ENCODE measurements around the gene FERMT1.

The FERMT1 gene

DNA sequence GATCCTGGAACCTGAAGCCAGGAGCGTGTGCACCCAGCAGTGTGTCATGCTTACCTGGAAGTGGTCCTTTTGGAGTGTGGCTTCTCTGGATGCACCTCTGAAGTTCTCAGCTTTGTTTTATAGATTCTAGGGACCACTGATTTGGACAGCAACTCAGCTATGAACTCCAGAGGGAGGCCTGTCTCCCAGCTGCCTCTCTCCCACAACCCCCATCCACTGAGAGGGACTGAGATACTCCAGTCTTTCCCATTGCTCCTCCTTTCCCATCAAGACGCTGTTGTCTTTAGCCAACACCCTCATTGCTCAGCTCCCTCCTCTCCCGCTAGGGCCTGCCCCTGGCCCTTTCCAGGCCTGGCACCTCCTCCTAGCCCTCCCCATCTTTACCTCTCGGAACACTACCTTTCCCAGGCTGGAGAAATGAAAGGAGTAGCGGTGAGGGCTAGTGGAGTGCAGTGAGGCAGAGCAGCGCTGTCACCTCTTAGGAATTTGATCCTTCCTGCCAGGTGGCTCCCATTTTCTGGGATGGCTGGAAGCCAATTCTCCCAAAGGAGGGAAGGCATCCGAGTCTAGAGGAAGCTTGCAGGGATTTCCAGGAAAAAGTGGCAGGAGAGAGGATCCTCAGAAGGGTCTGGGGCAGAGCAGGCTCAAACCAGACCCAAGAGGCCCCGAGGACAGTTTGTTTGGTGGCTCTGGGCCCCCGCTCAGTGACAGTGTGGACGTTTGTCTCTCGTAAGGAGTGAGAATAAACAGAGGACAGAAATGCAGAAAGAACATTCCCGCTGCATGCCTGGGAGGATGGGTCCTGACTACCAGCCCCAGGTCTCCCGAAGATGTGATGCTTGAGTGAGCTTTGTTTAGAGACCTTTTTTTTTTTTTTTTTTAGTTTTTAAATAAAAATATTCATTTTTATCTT, 68.8 kb downstream of the FERMT1 start, which contains the start of gene LRRN4:
TSS of gene LRRN4 (minus strand) at position 285 of the 913 bp plus-strand sequence. CDS start 1,261 bp downstream, outside the sequence.
- TF ChIP-seq, protein P1, sequence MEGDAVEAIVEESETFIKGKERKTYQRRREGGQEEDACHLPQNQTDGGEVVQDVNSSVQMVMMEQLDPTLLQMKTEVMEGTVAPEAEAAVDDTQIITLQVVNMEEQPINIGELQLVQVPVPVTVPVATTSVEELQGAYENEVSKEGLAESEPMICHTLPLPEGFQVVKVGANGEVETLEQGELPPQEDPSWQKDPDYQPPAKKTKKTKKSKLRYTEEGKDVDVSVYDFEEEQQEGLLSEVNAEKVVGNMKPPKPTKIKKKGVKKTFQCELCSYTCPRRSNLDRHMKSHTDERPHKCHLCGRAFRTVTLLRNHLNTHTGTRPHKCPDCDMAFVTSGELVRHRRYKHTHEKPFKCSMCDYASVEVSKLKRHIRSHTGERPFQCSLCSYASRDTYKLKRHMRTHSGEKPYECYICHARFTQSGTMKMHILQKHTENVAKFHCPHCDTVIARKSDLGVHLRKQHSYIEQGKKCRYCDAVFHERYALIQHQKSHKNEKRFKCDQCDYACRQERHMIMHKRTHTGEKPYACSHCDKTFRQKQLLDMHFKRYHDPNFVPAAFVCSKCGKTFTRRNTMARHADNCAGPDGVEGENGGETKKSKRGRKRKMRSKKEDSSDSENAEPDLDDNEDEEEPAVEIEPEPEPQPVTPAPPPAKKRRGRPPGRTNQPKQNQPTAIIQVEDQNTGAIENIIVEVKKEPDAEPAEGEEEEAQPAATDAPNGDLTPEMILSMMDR (IDR thresholded peaks at IDR 0.05; ENCODE audit: low read length, missing control alignments), result no peak
- no peak within 1 kb of the TSS for H3K4me3 ChIP-seq (replicated peaks; ENCODE audit: low read depth, low read length)
- peak; percentile 40 for DNase-seq (ENCODE audit: low read depth)

DNA sequence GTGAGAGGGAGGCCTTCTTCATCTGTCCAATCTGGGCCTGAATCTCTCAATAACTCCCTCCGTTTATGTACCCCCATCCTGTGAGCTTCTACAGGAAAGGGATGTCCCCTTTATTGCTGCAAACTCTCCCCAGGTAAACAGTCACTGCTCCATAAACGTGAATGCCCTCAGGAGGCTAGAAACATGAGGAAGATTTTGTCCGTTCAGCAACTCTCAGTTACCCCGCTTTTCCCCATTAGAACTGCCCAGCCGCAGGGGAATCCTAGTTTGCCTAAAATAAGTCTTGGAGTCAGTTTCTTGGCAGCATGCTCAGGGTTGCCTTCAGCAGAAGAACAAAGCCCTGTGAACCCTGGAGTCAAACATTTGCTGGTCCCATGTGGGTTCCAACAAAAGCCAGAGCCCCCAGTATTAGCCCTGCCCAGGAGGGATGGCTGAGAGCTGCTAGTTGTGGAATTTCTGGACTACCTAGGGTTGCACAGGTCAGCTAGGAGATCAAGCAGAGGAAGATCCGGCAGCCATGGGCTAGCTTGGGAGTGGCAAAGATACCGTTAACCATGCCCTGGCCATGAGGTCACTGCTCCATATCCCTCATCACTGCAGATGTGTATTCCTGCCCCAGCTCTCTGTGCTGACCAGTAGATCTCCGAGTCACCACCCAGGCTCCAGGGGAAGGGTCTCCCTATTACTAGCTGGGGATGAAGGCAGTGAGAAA, 69.6 kb downstream of the FERMT1 start:
- TF ChIP-seq, protein P1 (IDR thresholded peaks at IDR 0.05; ENCODE audit: low read length, missing control alignments), result no peak
- H3K4me3 ChIP-seq (replicated peaks; ENCODE audit: low read depth, low read length), result no peak overlapping the region
- no peak for DNase-seq (ENCODE audit: low read depth)

DNA sequence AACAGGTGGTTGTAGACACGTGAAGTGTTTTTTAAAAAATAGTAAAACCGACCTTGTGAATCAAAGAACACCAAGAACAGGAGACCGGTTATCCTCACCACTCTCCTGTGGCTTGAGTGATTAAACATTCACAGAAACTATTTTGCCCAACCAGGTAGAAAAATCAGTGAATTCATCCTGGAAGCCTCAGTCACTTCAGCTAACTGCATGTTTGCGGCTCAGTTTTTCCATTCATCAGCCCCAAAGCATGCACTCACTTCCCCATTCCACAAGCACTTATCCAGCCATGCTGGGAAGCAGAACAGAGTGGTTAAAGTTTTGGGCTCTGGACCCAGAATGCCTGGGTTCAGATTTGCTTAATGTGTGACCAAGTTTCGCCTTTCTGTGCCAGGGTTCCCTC, 71.3 kb downstream of the FERMT1 start:
- TF ChIP-seq, protein P1 (IDR thresholded peaks at IDR 0.05; ENCODE audit: low read length, missing control alignments), result no peak
- peak; percentile 58 for DNase-seq (ENCODE audit: low read depth)
- H3K4me3 ChIP-seq (replicated peaks; ENCODE audit: low read depth, low read length), result peak overlapping the region; percentile 38

DNA sequence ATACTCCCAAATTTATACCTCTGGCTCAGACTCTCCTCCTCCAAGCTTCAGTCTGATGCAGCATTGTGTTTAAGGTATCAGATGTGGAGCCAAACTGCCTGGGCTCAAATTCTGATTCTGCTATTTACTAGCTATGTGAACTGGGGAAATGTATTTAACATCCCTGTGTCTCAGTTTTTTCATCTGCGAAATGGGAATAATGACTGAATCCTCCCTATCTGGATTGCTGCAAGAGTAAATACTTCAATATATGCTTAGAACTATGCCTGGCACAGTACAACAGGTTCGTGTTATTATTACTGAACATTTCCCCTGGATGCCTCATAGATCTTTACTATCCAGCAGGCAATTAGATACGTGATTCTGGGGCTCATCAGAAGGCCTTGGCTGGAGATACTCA, 74.4 kb downstream of the FERMT1 start:
- no peak overlapping the region for H3K4me3 ChIP-seq (replicated peaks; ENCODE audit: low read depth, low read length)
- DNase-seq (ENCODE audit: low read depth), result no peak
- TF ChIP-seq, protein P1 (IDR thresholded peaks at IDR 0.05; ENCODE audit: low read length, missing control alignments), result no peak

DNA sequence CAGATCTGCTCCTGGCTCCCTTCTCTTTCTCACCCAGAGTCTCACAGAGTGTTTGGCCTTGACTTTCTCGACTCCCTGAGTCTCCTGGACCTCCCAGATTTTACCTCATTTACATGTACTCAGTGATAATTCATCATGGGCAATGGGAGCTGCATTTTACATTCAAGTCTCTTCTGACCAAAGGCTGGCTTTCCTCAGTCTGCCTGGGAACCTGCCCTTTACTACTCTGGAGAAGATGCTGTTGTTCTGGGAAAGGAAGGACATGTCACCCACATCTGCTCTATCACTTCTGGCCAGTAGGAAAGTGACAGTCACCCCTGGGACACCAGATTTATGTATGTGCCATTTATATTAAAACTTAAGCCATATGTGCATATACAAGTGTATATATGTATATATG, 76.4 kb downstream of the FERMT1 start:
- TF ChIP-seq, protein P1 (IDR thresholded peaks at IDR 0.05; ENCODE audit: low read length, missing control alignments), result no peak
- no peak for DNase-seq (ENCODE audit: low read depth)
- no peak overlapping the region for H3K4me3 ChIP-seq (replicated peaks; ENCODE audit: low read depth, low read length)

DNA sequence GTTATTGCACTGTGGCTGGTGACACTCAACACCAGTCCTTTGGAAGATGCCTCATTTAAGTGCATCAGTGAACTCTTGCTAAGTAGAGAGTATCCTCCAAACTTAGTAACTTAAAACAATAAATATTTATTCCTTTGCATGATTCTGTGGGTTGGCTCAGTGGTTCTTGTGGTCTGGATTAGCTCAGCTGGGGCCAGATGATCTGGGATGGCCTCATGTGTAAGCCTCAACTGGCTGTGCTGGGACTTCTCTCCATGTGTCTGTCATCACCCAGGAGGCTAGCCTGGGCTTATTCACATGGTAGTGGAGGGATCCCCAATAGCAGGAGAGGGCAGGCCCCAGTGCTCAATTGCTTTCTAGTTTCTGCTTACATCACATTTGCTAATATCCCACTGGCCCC, 77.3 kb downstream of the FERMT1 start:
- TF ChIP-seq, protein P1 (IDR thresholded peaks at IDR 0.05; ENCODE audit: low read length, missing control alignments), result no peak
- no peak overlapping the region for H3K4me3 ChIP-seq (replicated peaks; ENCODE audit: low read depth, low read length)
- no peak for DNase-seq (ENCODE audit: low read depth)
